Kidney glomerular epithelial cell (primary cell): ENCODE measurements around the gene SPHK1.
"Not testable (repeated sequence)": the region's sequence is repeated elsewhere in the genome, so short reads cannot be mapped to it uniquely, and the experiment has no call there.

ENCODE experiments used
- DNase-seq: peaks from one replicate; lab custom pipeline; 2025; lab: John Stamatoyannopoulos, UW

Gene SPHK1, protein sequence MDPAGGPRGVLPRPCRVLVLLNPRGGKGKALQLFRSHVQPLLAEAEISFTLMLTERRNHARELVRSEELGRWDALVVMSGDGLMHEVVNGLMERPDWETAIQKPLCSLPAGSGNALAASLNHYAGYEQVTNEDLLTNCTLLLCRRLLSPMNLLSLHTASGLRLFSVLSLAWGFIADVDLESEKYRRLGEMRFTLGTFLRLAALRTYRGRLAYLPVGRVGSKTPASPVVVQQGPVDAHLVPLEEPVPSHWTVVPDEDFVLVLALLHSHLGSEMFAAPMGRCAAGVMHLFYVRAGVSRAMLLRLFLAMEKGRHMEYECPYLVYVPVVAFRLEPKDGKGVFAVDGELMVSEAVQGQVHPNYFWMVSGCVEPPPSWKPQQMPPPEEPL

DNA sequence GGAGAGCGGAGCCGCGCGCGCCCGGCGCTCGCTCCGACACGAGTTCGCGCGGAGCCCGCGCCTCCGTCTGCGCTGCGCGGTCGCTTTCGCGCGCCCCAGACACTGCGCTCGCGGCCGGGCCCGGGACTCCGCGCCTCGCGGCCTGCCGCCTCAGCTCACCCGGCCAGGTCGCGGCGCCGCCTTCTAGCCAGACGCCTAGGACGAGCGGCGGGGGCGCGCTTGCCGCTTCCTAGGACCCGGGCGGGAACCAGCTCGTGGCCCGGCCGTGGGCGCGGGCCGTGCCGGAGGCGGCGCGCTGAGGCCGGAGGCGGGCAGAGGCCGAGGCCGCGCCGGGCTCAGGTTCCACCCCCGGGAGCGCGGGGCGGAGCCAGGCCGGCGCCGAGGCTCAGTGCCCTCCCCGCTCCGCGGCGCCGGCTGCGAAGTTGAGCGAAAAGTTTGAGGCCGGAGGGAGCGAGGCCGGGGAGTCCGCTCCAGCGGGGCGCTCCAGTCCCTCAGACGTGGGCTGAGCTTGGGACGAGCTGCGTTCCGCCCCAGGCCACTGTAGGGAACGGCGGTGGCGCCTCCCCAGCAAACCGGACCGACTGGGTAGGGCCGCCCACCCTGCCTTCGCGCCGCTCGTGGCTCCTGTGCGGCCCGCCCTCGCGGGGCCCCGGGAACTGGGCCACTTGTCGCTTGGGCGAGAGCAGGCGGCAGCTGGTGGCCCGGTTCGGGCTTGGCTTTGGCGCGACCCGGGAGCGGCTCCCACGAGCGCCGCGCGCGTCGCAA lies at the start of gene SPHK1:
Gene SPHK1 (plus strand): TSS at position 388 of the 765 bp plus-strand sequence. CDS start 1,036 bp downstream, outside the sequence.
- peak; percentile 70 for DNase-seq

GRCh38 chr17:76335716-76336381 lies 48.6 kb upstream of the SPHK1 start:
- no peak for DNase-seq

- DNase-seq: no peak
Observed at GRCh38 chr17:76336756-76337412, 47.5 kb upstream of the SPHK1 start.

GRCh38 chr17:76337413-76337777 lies 47.0 kb upstream of the SPHK1 start:
- peak; percentile 3 for DNase-seq

GRCh38 chr17:76341301-76341700 lies 43.1 kb upstream of the SPHK1 start:
- DNase-seq: no peak

DNA sequence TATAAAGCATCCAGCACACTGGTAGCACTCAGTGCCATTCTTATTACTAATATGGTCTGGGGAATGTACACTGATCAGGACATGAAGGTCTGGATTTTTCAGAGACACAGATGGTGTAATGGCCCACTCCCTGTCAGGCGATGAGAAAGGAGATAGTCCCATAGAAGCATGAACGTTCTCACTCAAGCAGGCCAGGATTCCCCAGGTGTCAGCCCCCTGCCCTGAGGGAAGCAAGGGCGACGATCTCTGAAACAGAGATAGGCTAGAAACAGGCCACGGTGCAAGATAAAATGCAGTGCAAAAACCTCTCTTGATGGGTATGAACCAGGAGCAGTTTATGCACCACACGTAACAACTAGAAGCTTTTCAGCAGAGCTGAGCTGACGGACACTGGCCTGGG lies 41.3 kb upstream of the SPHK1 start:
- no peak for DNase-seq

DNA sequence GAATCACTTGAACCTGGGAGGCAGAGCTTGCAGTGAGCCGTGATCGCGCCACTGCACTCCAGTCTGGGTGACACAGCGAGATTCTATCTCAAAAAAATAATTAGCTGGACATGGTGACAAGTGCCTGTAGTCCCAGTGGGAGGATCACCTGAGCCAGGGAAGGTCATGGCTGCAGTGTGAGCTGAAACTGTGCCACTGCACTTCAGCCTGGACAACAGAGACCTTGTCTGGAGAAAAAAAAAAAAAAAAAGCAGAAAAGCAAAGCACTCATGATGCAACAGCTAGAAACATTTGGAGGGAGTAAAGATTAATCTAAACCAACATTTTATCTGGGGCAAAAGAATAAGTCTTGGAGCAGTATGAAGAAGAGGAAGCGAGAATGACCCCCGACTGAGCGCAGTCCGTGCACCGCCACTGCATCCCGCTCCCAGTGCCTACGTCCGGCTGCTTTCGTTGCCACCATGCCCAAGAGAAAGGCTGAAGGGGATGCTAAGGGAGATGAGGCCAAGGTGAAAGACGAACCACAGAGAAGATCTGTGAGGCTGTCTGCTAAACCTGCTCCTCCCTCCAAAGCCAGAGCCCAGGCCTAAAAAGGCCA lies 38.9 kb upstream of the SPHK1 start:
- DNase-seq: no peak

GRCh38 chr17:76346936-76347335 lies 37.5 kb upstream of the SPHK1 start:
- DNase-seq: not testable (repeated sequence)

- no peak for DNase-seq
Observed at GRCh38 chr17:76350463-76350862, 33.9 kb upstream of the SPHK1 start.

- DNase-seq: no peak
Observed at GRCh38 chr17:76351526-76352071, 32.8 kb upstream of the SPHK1 start.

DNA sequence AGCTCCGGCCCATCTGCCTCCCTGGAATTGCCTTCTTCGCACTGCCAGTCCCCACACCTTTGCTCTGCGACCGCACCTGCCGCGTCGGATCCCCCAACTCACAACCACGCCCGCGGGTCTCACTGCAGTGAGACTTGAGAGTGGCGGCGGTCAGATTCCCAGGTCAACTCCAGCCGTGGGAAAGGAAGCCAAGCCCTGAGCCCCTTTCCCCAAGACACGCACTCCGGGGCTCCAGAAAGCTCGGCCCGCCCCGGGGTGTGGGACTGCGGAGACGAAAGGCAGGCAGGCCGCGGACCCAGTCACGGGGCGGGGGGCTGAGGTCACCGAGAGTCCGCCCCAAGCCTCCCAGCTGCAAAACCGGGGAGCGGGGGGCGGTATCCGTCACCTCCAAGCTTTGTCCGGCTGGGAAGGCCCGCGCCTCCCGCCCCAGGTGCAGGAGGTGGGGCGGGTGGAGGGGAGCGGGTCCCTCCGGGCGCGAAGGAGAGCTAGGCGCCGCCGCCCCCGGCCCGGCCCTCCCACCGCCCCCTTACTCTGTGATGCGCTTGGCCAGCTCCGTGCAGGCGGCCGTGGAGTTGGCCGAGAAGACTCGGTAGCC lies 31.3 kb upstream of the SPHK1 start:
- DNase-seq: no peak

DNA sequence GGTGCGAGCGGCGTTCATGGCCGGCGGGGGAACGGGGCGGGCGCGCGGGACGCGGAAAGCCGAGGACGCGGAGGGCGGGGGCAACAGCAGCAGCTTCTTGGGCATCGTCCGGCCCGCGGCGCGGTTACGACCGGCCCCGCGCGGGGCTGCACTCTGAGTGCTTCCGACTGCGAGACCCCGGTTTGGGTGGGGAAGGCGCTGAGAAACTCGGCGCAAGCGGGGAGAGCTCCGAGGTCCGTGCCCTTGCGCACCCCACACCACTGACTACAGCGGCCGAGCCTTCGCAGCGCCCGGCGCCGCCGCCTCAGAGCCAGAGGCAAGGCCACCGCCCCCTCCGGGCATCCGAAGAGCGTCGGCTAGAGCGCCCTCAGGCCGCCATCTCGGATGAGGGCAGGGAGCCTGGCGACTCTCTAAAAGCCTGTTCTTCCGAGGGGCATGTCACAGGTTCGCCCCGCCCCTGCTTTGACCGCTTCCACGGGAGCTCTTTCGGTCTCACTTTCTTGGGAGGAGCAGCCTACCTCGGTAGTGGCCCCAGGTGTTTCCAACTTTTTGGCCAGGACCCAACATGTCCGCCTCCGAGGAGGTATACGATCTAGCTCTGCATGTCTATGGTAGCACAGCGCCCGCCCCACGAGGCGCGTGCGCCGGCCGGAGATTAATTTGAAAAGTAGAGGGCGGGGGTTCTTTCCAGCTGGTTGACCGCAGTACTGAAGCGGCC lies 30.7 kb upstream of the SPHK1 start, which contains the start of gene PRPSAP1:
Gene PRPSAP1 (minus strand): TSS at position 318 of the 718 bp plus-strand sequence. CDS start 213 bp downstream, at position 105.
- DNase-seq: peak; percentile 93

GRCh38 chr17:76354317-76354729 lies 30.1 kb upstream of the SPHK1 start:
- DNase-seq: no peak

DNA sequence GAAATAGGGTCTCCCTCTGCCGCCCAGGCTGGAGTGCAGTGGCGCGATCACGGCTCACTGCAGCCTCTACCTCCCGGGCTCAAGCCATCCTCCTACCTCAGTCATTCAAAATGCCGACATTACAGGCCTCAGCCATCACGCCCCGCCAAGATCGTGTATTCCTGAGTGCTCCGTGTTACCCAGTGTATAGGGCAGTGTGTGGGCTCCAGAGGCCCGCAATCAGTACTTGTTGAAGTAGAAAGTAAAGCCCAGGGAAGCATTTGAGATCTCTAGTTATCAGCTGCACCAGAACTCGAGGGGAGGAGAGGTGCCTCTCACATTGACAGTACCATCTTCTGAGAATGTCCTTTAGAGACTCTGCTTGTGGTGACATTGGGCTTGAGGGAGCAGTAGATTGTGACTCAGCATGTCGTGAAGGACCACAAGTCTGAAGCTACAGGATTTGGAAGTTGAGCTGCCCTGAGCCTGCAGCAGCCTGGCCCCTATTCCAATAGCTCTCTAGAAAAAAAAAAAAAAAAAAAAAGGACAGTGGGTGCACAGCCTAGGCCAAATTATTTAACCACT lies 29.6 kb upstream of the SPHK1 start:
- DNase-seq: no peak

- DNase-seq: no peak
Observed at GRCh38 chr17:76356803-76357456, 27.5 kb upstream of the SPHK1 start.

DNA sequence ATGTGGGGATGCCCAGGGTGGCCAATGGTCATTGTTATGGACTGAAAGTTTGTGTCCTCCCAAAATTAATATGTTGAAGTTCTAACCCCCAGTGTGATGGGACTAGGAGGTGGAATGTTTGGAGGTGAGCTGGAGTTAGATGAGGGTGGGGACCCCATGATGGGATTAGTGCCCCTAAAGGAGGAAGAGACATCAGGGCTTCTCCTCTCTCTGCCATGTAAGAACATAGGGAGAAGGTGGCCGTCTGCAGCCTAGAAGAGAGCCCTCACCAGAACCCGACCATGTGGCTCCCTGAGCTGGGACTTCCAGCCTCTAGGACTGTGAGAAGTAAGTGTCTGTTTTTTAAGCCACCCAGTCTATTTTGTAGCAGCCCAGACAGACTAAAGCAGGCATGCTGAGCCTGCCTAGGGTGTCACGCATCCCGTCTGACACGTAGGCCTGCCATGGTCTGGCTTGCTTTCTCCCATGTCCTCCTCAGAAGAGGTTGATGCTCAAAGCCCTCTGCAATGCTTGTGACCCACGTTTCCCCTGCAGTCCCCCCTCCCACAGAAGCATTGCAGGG lies 26.7 kb upstream of the SPHK1 start:
- no peak for DNase-seq

- DNase-seq: no peak
Observed at GRCh38 chr17:76359375-76359774, 25.0 kb upstream of the SPHK1 start.

DNA sequence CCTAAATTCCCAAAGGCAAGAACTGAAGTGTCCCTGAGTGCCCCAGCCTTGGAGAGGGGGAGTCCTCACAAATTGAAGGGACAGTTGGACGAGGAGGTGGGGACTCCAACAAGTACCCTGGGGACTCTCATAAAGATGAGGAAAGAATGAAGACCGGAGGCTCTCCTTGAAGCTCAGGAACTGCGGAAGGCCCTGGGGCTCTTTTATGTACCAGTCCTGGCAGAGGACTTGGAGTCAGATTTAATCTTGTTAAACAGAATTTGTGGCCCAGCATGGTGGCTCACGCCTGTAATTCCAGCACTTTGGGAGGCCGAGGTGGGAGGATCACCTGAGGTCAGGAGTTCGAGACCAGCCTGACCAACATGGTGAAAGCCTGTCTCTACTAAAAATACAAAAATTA lies 24.6 kb upstream of the SPHK1 start:
- DNase-seq: not testable (repeated sequence)

- no peak for DNase-seq
Observed at GRCh38 chr17:76360461-76360860, 23.9 kb upstream of the SPHK1 start.
